Measurements from ENCODE around the gene PLA2G12B.
"Not testable (repeated sequence)": the region's sequence is repeated elsewhere in the genome, so short reads cannot be mapped to it uniquely, and the experiment has no call there.

PLA2G12B gene

GRCh38 chr10:72932259-72933015 is 22.2 kb downstream of the PLA2G12B start:
- no peak for DNase-seq

- DNase-seq, result no peak
These were observed 24.3 kb downstream of the PLA2G12B start for GRCh38 chr10:72930276-72930675.

GRCh38 chr10:72928798-72929197 is 25.8 kb downstream of the PLA2G12B start:
- DNase-seq, result no peak

- DNase-seq, result no peak
These were observed 27.1 kb downstream of the PLA2G12B start for GRCh38 chr10:72927485-72927884.

- no peak for DNase-seq
These were observed 28.6 kb downstream of the PLA2G12B start for GRCh38 chr10:72925951-72926465.

GRCh38 chr10:72924351-72924750 is 30.3 kb downstream of the PLA2G12B start:
- no peak for DNase-seq

- DNase-seq, result not testable (repeated sequence)
These were observed 33.4 kb downstream of the PLA2G12B start for GRCh38 chr10:72921147-72921683.

GRCh38 chr10:72918352-72918751 is 36.3 kb downstream of the PLA2G12B start:
- DNase-seq, result no peak

- DNase-seq, result not testable (repeated sequence)
These were observed 36.7 kb downstream of the PLA2G12B start for GRCh38 chr10:72917803-72918332.

- not testable (repeated sequence) for DNase-seq
These were observed 37.4 kb downstream of the PLA2G12B start for GRCh38 chr10:72917201-72917600.

- no peak for DNase-seq
These were observed 41.3 kb downstream of the PLA2G12B start for GRCh38 chr10:72913287-72913686.

- DNase-seq, result no peak
These were observed 41.9 kb downstream of the PLA2G12B start for GRCh38 chr10:72912736-72913135.

GRCh38 chr10:72911758-72912157 is 42.8 kb downstream of the PLA2G12B start:
- no peak for DNase-seq

- no peak for DNase-seq
These were observed 43.9 kb downstream of the PLA2G12B start for GRCh38 chr10:72910705-72911104.

GRCh38 chr10:72906446-72906845 is 48.2 kb downstream of the PLA2G12B start:
- DNase-seq, result no peak

GRCh38 chr10:72904806-72905205 is 49.8 kb downstream of the PLA2G12B start:
- no peak for DNase-seq

- DNase-seq, result not testable (repeated sequence)
These were observed 50.6 kb downstream of the PLA2G12B start for GRCh38 chr10:72903941-72904446.

- DNase-seq, result no peak
These were observed 55.1 kb downstream of the PLA2G12B start for GRCh38 chr10:72899545-72899944.

GRCh38 chr10:72898616-72899015 is 56.0 kb downstream of the PLA2G12B start:
- DNase-seq, result no peak

GRCh38 chr10:72895236-72895850 is 59.3 kb downstream of the PLA2G12B start:
- no peak for DNase-seq

GRCh38 chr10:72893136-72893798 is 61.3 kb downstream of the PLA2G12B start, which contains the start of gene OIT3:
Gene OIT3 (plus strand): TSS chr10:72893739. CDS start chr10:72893799, 60 bp downstream.
- no peak for DNase-seq

- no peak for DNase-seq
These were observed 64.5 kb downstream of the PLA2G12B start for GRCh38 chr10:72890086-72890485.

- no peak for DNase-seq
These were observed 65.2 kb downstream of the PLA2G12B start for GRCh38 chr10:72889391-72889831.

All from activated effector memory CD4-positive, alpha-beta T cell treated with Interleukin-2 at 50 U/mL for 16 hours (primary cell).